GM21526 (cell line): ENCODE data around the gene EXOC3L1.

Experiments used
- ATAC-seq: cut with Tn5 transposase; IDR thresholded peaks from one replicate; pipeline ENCODE4 v1.9.1; 2021; ENCODE audit warnings: moderate library complexity; ENCODE audit not compliant: unreplicated experiment, low FRiP score

The EXOC3L1 gene

GRCh38 chr16:67199011-67199807, 9.3 kb upstream of the EXOC3L1 start, which contains the start of gene ELMO3:
TSS of gene ELMO3 (plus strand) at chr16:67199131. CDS start at chr16:67199327, 196 bp downstream.
- ATAC-seq: no peak

- ATAC-seq: no peak
These were observed 8.3 kb upstream of the EXOC3L1 start for GRCh38 chr16:67198238-67198734.

- ATAC-seq: no peak
These were observed 7.8 kb upstream of the EXOC3L1 start for GRCh38 chr16:67197704-67198103.

- ATAC-seq: no peak
These were observed 6.9 kb upstream of the EXOC3L1 start for GRCh38 chr16:67196881-67197280.

- ATAC-seq: no peak
These were observed 5.7 kb upstream of the EXOC3L1 start for GRCh38 chr16:67195676-67196075.

- ATAC-seq: no peak
These were observed 4.3 kb upstream of the EXOC3L1 start for GRCh38 chr16:67194260-67194659.

GRCh38 chr16:67193536-67193935, 3.6 kb upstream of the EXOC3L1 start:
- no peak for ATAC-seq

GRCh38 chr16:67192781-67193361, 2.9 kb upstream of the EXOC3L1 start:
- ATAC-seq: no peak

- ATAC-seq: peak; percentile 73
These were observed 2.2 kb upstream of the EXOC3L1 start, which contains the start of gene E2F4 for GRCh38 chr16:67191995-67192681. TSS of gene E2F4 (plus strand) at chr16:67192155. CDS start at chr16:67192228, 73 bp downstream.

- ATAC-seq: no peak
These were observed 1.6 kb upstream of the EXOC3L1 start for GRCh38 chr16:67191411-67191994.

GRCh38 chr16:67190448-67191399, 788 bp upstream of the EXOC3L1 start:
- ATAC-seq: no peak

- no peak for ATAC-seq
These were observed 1.1 kb downstream of the EXOC3L1 start for GRCh38 chr16:67188798-67189197.

- ATAC-seq: no peak
These were observed 1.6 kb downstream of the EXOC3L1 start for GRCh38 chr16:67188323-67188722.

GRCh38 chr16:67187175-67187890, 2.6 kb downstream of the EXOC3L1 start:
- no peak for ATAC-seq

GRCh38 chr16:67186550-67186950, 3.4 kb downstream of the EXOC3L1 start:
- no peak for ATAC-seq

- ATAC-seq: no peak
These were observed 4.2 kb downstream of the EXOC3L1 start for GRCh38 chr16:67185651-67186134.

- ATAC-seq: no peak
These were observed 4.8 kb downstream of the EXOC3L1 start for GRCh38 chr16:67184995-67185650.

- peak; percentile 8 for ATAC-seq
These were observed 5.4 kb downstream of the EXOC3L1 start for GRCh38 chr16:67184453-67184994.
